A673 (cell line): ENCODE measurements around the gene LRP1B.

Experiments
- CTCF ChIP-seq: fragments of 300-800, 200-600 bp; sonication (generic); conservative IDR thresholded peaks from 2 replicates; pipeline ENCODE4 v1.5.1; 2017; ENCODE audit warnings: low read depth, mild to moderate bottlenecking, antibody characterized with exemption, low read length, moderate library complexity, mixed read lengths
- EZH2 ChIP-seq: fragments of 200-600 bp; sonication (generic); IDR thresholded peaks from 2 replicates; pipeline ENCODE4 v1.6.1; 2017; ENCODE audit warnings: borderline replicate concordance, low read depth, mild to moderate bottlenecking, mixed read lengths, antibody characterized with exemption, low read length; ENCODE audit not compliant: poor library complexity, severe bottlenecking

GRCh38 chr2:141610564-141611175, 520.1 kb downstream of the LRP1B start:
- no peak for TF ChIP-seq EZH2
- no peak for TF ChIP-seq CTCF
